ENCODE results near the gene CDCP2. TPM values are rescaled to one million over a fixed set of nuclear protein-coding genes. Genes with fewer than 3 reads are reported as not detected.
A peak's percentile ranks its signal among the peaks of the same experiment; 100 is the strongest.

CDCP2 gene
- total and polyA plus RNA-seq, 10 donors, result 0.23 to 1.6 (median 0.85) TPM; not detected in 3

GRCh38 chr1:54126271-54126815 is 26.5 kb downstream of the CDCP2 start:
- Histone ChIP-seq H3K9me3 (no peaks in the 10 kb centered on the region), H3K27me3 (replicated peaks in 1 of 7) (peaks cover 0 to 10% (median 0%) of the 10 kb centered on the region in 7 donors), H3K36me3 (no peaks in the 10 kb centered on the region), H3K4me3 (no peak overlapping the region), H3K27ac (no peak overlapping the region), H3K4me1 (peaks cover 0 to 14% (median 7%) of the 10 kb centered on the region in 6 donors)
- WGBS, 5 donors, result 91 to 96% (median 92%) methylated on average over 3 of the region's 3 CpGs
- TF ChIP-seq POLR2AphosphoS5 (IDR thresholded peaks at IDR 0.05), result no peak
- no peak for TF ChIP-seq POLR2A (IDR thresholded peaks at IDR 0.05)
- TF ChIP-seq, protein P1, sequence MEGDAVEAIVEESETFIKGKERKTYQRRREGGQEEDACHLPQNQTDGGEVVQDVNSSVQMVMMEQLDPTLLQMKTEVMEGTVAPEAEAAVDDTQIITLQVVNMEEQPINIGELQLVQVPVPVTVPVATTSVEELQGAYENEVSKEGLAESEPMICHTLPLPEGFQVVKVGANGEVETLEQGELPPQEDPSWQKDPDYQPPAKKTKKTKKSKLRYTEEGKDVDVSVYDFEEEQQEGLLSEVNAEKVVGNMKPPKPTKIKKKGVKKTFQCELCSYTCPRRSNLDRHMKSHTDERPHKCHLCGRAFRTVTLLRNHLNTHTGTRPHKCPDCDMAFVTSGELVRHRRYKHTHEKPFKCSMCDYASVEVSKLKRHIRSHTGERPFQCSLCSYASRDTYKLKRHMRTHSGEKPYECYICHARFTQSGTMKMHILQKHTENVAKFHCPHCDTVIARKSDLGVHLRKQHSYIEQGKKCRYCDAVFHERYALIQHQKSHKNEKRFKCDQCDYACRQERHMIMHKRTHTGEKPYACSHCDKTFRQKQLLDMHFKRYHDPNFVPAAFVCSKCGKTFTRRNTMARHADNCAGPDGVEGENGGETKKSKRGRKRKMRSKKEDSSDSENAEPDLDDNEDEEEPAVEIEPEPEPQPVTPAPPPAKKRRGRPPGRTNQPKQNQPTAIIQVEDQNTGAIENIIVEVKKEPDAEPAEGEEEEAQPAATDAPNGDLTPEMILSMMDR (IDR thresholded peaks at IDR 0.05 in 8 of 11, conservative IDR thresholded peaks at IDR 0.05 in 3 of 11), result no peak
- intact Hi-C loops (cut with DNase I; ENCODE audit: low total_unique reads), result no loop called here
- DNase-seq, result no peak

DNA sequence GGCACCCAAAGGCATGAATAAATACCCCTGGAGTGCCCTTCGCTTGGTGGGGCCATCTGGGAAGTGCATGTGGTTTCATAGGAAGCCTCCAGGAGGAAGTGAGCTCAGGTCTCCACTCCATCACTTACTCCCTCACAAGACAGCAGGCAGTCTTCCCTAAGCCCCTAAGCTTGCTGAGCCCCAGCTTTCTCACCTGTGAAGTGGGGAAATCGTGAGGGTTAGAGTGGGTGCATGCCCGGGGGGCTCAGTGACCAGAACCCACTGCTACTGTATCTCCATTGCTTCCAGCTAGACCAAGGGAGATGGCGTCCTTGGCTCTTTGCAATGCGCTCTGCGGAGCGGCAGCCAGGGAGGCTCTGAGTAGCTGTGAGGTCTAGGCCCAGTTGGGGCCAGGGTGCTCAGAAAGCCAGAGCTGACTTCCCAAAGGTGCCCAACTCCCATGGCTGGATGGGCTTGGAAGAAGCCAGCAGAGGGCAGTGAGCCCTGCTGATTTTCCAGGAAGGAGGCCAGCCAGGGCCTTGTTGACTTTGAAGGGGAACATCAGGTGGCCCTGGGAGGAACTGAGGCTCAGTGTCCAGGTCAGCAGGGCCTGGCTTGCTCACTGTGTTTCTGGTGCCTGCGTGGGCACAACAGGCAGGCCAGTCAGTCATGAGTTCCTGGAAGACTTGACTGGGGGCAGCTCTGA is 27.3 kb downstream of the CDCP2 start:
- 76 to 92% (median 80%) methylated on average over 5 to 8 of the region's 8 CpGs for WGBS, 5 donors
- TF ChIP-seq, protein P1 (IDR thresholded peaks at IDR 0.05 in 8 of 11, conservative IDR thresholded peaks at IDR 0.05 in 3 of 11), result peak in 4 of 11 experiments; percentile 11 to 24 (median 16)
- TF ChIP-seq POLR2A (IDR thresholded peaks at IDR 0.05), result no peak
- Histone ChIP-seq H3K36me3 (no peaks in the 10 kb centered on the region), H3K4me3 (no peak overlapping the region), H3K4me1 (peaks cover 0 to 19% (median 11%) of the 10 kb centered on the region in 6 donors), H3K27me3 (replicated peaks in 1 of 7) (peaks cover 0 to 18% (median 0%) of the 10 kb centered on the region in 7 donors), H3K27ac (no peak overlapping the region), H3K9me3 (no peaks in the 10 kb centered on the region)
- peak; percentile 59 for DNase-seq
- intact Hi-C loops (cut with DNase I; ENCODE audit: low total_unique reads), result no loop called here

- Histone ChIP-seq H3K36me3 (no peaks in the 10 kb centered on the region), H3K4me1 (peaks cover 0 to 19% (median 11%) of the 10 kb centered on the region in 6 donors), H3K9me3 (no peaks in the 10 kb centered on the region), H3K4me3 (no peak overlapping the region), H3K27me3 (replicated peaks in 1 of 7) (peaks cover 0 to 21% (median 0%) of the 10 kb centered on the region in 7 donors), H3K27ac (no peak overlapping the region)
- WGBS, 5 donors, result 70 to 88% (median 84%) methylated on average over 7 of the region's 7 CpGs
- intact Hi-C loops (cut with DNase I; ENCODE audit: low total_unique reads), result no loop called here
- TF ChIP-seq POLR2A (IDR thresholded peaks at IDR 0.05) (no peak), POLR2AphosphoS5 (IDR thresholded peaks at IDR 0.05) (no peak)
- TF ChIP-seq, protein P1 (IDR thresholded peaks at IDR 0.05 in 8 of 11, conservative IDR thresholded peaks at IDR 0.05 in 3 of 11), result no peak
- peak; percentile 56 for DNase-seq
Measured at GRCh38 chr1:54124906-54125305, 27.9 kb downstream of the CDCP2 start.

DNA sequence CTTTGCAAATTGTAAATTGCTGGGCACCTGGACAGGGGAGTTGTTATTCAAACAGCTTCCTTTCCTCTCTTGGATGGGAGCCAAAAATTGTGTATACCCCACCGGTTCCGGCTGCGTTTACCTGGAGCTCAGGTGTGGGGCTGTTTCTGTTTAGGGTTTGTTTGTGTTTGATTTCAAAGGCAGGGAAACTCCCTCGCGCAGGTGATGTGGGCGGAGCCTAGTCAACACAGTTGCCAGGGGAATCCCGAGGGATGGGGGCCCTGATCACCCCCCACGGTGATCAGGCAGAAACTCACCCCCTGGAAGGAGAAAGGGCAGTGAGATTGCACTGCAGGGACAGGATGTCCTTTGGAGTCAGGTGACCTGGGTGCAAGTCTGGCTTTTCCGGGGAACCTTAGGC is 28.3 kb downstream of the CDCP2 start:
- DNase-seq, result peak; percentile 45
- intact Hi-C loops (cut with DNase I; ENCODE audit: low total_unique reads), result no loop called here
- no peaks in the 10 kb centered on the region for H3K9me3 ChIP-seq
- no peak overlapping the region for H3K27ac ChIP-seq
- H3K4me3 ChIP-seq, result no peak overlapping the region
- peaks cover 0 to 21% (median 0%) of the 10 kb centered on the region in 7 donors for H3K27me3 ChIP-seq (replicated peaks in 1 of 7)
- no peaks in the 10 kb centered on the region for H3K36me3 ChIP-seq
- WGBS, 5 donors, result 61 to 75% (median 69%) methylated on average over 9 of the region's 9 CpGs
- TF ChIP-seq, protein P1 (IDR thresholded peaks at IDR 0.05 in 8 of 11, conservative IDR thresholded peaks at IDR 0.05 in 3 of 11), result no peak
- no peak for TF ChIP-seq POLR2A (IDR thresholded peaks at IDR 0.05)
- TF ChIP-seq POLR2AphosphoS5 (IDR thresholded peaks at IDR 0.05), result no peak
- peaks cover 0 to 19% (median 11%) of the 10 kb centered on the region in 6 donors for H3K4me1 ChIP-seq

Measured in spleen (tissue), 11 donors.